CD14-positive monocyte (primary cell): ENCODE results near the gene SNAP25. TPM values are rescaled to one million over a fixed set of nuclear protein-coding genes. Genes with fewer than 3 reads are reported as not detected.

Experiments used
- DNase-seq, 3 donors: peaks; one replicate each; pipeline ENCODE4 v3.0.0-alpha.2; 2011 to 2022
- H2AFZ ChIP-seq: 2 replicates; pipeline ENCODE4 v1.6.0; 2012; ENCODE audit warnings: mild to moderate bottlenecking, low read depth, low read length, inconsistent platforms; ENCODE audit not compliant: insufficient read depth, poor library complexity, severe bottlenecking
- H3K27ac ChIP-seq, 2 donors: 1 replicate in 1 of 2; 2 replicates in 1 of 2; pipeline ENCODE4 v1.5.1; 2012 to 2013; ENCODE audit warnings: low read length in 2 of 2, control low read depth in 1 of 2, inconsistent platforms in 1 of 2, low read depth in 1 of 2, mild to moderate bottlenecking in 1 of 2
- H3K27me3 ChIP-seq, 2 donors: one replicate each; pipeline versions ENCODE4 v1.6.0 to v1.6.1; 2011 to 2013; ENCODE audit warnings: low read length in 2 of 2; ENCODE audit not compliant: control insufficient read depth in 2 of 2, insufficient read depth in 2 of 2
- H3K36me3 ChIP-seq, 2 donors: replicated peaks in 1 of 2; 1 replicate in 1 of 2; 2 replicates in 1 of 2; pipeline versions ENCODE4 v1.5.1 to v1.6.1; 2012 to 2013; ENCODE audit warnings: low read length in 2 of 2, control low read depth in 1 of 2, inconsistent platforms in 1 of 2, mild to moderate bottlenecking in 1 of 2; ENCODE audit not compliant: insufficient read depth in 2 of 2, control insufficient read depth in 1 of 2
- H3K4me1 ChIP-seq, 2 donors: 1 replicate in 1 of 2; 2 replicates in 1 of 2; pipeline versions ENCODE4 v1.5.1 to v1.6.1; 2012 to 2013; ENCODE audit warnings: low read length in 2 of 2, control low read depth in 1 of 2, inconsistent platforms in 1 of 2, mild to moderate bottlenecking in 1 of 2, moderate library complexity in 1 of 2; ENCODE audit not compliant: insufficient read depth in 2 of 2, control insufficient read depth in 1 of 2
- H3K4me2 ChIP-seq: replicated peaks from 2 replicates; pipeline ENCODE3; 2012; ENCODE audit warnings: low read length, moderate library complexity, mild to moderate bottlenecking; ENCODE audit not compliant: poor library complexity, severe bottlenecking; ENCODE audit errors: extremely low read depth
- H3K4me3 ChIP-seq, 3 experiments: fragments of 200-600 bp in 1 of 3; sonication (generic) in 1 of 3; replicated peaks in 1 of 3; 1 replicate in 2 of 3; 2 replicates in 1 of 3; pipeline ENCODE4 v1.5.1; 2011 to 2013; ENCODE audit warnings: low read length in 3 of 3, mild to moderate bottlenecking in 3 of 3, control low read depth in 2 of 3, low read depth in 2 of 3, inconsistent platforms in 1 of 3, moderate library complexity in 1 of 3
- H3K79me2 ChIP-seq: 2 replicates; pipeline ENCODE4 v1.6.0; 2012; ENCODE audit warnings: mild to moderate bottlenecking, control low read depth, inconsistent platforms, low read length, moderate library complexity; ENCODE audit not compliant: insufficient read depth
- H3K9ac ChIP-seq: 2 replicates; pipeline ENCODE4 v1.6.0; 2017; ENCODE audit warnings: low read length, mild to moderate bottlenecking; ENCODE audit not compliant: insufficient read depth, poor library complexity, severe bottlenecking
- H3K9me3 ChIP-seq, 2 donors: replicated peaks in 1 of 2; 1 replicate in 1 of 2; 2 replicates in 1 of 2; pipeline versions ENCODE4 v1.5.1 to v1.6.1; 2012 to 2013; ENCODE audit warnings: low read length in 2 of 2, control low read depth in 1 of 2; ENCODE audit not compliant: control insufficient read depth in 1 of 2, insufficient read depth in 1 of 2
- H4K20me1 ChIP-seq: 2 replicates; pipeline ENCODE4 v1.6.0; 2012; ENCODE audit warnings: mild to moderate bottlenecking, low read length, control low read depth, moderate library complexity; ENCODE audit not compliant: insufficient read depth
- H3K27ac Mint-ChIP-seq, 7 donors: one replicate each; pipeline ENCODE4 v1.8.0; 2020; ENCODE audit warnings: mild to moderate bottlenecking in 7 of 7, mixed read lengths in 7 of 7, moderate library complexity in 6 of 7, inconsistent platforms in 2 of 7
- H3K27me3 Mint-ChIP-seq, 3 donors: one replicate each; pipeline ENCODE4 v1.8.0; 2021 to 2022; ENCODE audit warnings: low read depth in 3 of 3, mild to moderate bottlenecking in 3 of 3, mixed read lengths in 3 of 3, moderate library complexity in 3 of 3, inconsistent platforms in 1 of 3
- H3K36me3 Mint-ChIP-seq, 2 donors: one replicate each; pipeline ENCODE4 v1.8.0; 2020; ENCODE audit warnings: mixed read lengths in 2 of 2, inconsistent platforms in 1 of 2, mild to moderate bottlenecking in 1 of 2
- H3K4me1 Mint-ChIP-seq: one replicate; pipeline ENCODE4 v1.8.0; 2020; ENCODE audit warnings: mild to moderate bottlenecking, mixed read lengths
- H3K4me3 Mint-ChIP-seq, 2 donors: one replicate each; pipeline ENCODE4 v1.8.0; 2020; ENCODE audit warnings: mild to moderate bottlenecking in 2 of 2, mixed read lengths in 2 of 2, moderate library complexity in 1 of 2
- H3K9me3 Mint-ChIP-seq, 7 donors: one replicate each; pipeline ENCODE4 v1.8.0; 2020 to 2022; ENCODE audit warnings: mixed read lengths in 7 of 7, mild to moderate bottlenecking in 6 of 7, moderate library complexity in 6 of 7, inconsistent platforms in 2 of 7
- CTCF ChIP-seq: fragments of 200-600 bp; IDR thresholded peaks from one replicate; pipeline ENCODE4 v1.8.0; 2022; ENCODE audit warnings: antibody characterized with exemption, mild to moderate bottlenecking
- WGBS: methylation state at CpG from one replicate; pipeline ENCODE4 v1.1.5; 2013; ENCODE audit warnings: missing lambda C conversion rate; ENCODE audit not compliant: insufficient coverage; 5-methylcytosine and 5-hydroxymethylcytosine counted together
- intact Hi-C, 2 donors: fragments of 100-400 bp; cut with micrococcal nuclease; formaldehyde crosslinking; loops; one replicate each; pipeline versions ENCODE4 v1.15.0 to v1.15.1; 2023
- polyA plus RNA-seq, 3 donors: library from polyadenylated mRNA; depleted of rRNA in 1 of 3; unstranded in 2 of 3; stranded (reverse) in 1 of 3; fragments of 300-500 nt in 2 of 3; fragments of >200 nt in 1 of 3; fragmentation: Illumina TruSeq in 2 of 3; gene quantifications; 1 replicate in 2 of 3; 2 replicates in 1 of 3; pipeline ENCODE4 v1.2.3, GENCODE V29; 2012 to 2021

The SNAP25 gene
- polyA plus RNA-seq, 3 donors, result not detected

- no peak overlapping the region for H3K9ac ChIP-seq
- H3K4me2 ChIP-seq, result no peak overlapping the region
- intact Hi-C loops, result no loop called here
- H3K36me3 ChIP-seq, result no peaks in the 10 kb centered on the region
- Mint-ChIP-seq H3K27me3 (peaks cover 0 to 5% (median 1%) of the 10 kb centered on the region in 3 donors), H3K27ac (no peak overlapping the region), H3K4me3 (no peak overlapping the region), H3K36me3 (no peaks in the 10 kb centered on the region), H3K4me1 (no peaks in the 10 kb centered on the region), H3K9me3 (peaks cover 0 to 4% (median 0%) of the 10 kb centered on the region in 7 donors)
- H3K27ac ChIP-seq, result no peak overlapping the region
- H3K9me3 ChIP-seq, result no peaks in the 10 kb centered on the region
- DNase-seq, result no peak
- no peaks in the 10 kb centered on the region for H3K27me3 ChIP-seq
- no peaks in the 10 kb centered on the region for H3K79me2 ChIP-seq
- no peak for TF ChIP-seq CTCF
- H3K4me3 ChIP-seq, result no peak overlapping the region
- no peak overlapping the region for H2AFZ ChIP-seq
- H3K4me1 ChIP-seq, result no peaks in the 10 kb centered on the region
- WGBS, result no CpG with 5 or more reads among the region's 4 CpGs
- H4K20me1 ChIP-seq, result no peaks in the 10 kb centered on the region
These were observed 59.8 kb downstream of the SNAP25 start for GRCh38 chr20:10278412-10278811.

DNA sequence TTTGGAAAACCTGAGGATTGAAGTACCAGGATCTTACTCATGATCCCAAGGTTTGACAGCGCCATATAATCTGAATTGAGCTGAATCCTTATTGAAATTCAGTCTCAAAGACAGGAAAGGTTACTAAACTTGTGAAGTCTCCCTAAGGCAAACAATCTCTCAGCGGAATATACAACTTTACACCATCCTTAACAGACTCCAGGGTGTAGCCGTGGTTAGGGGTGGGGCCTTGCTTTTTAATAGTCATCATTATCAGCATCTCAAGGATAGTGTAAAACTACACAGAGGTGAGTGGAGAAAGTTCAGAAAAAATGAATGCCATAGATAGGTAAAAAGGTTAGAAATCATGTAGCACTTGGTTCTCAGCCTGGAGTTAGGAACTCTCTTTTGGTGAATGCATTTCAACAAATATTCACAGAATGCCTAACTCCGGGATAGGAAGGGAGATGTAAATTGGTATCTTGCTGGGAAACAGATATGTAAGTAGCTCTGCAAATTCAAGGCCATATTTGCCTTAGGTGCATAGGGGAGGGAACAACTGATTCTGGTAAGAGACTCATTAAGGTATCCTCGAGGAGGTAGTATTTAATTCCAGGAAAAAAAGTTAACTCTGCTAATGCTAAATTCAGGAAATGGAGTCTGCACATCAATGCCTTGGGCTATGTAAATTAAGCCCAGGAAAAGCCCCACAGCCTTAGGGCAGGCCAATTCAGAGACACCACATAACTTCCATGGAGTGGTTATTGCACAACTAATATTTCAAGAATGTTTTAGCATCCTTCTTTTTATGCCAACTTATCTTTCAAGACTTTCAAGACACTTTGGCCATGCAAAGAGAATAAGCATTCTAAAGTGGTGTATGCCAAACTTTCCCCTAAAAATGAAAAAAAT is 61.6 kb downstream of the SNAP25 start:
- no peak overlapping the region for H2AFZ ChIP-seq
- H3K4me1 ChIP-seq, result no peaks in the 10 kb centered on the region
- no peak overlapping the region for H3K4me2 ChIP-seq
- intact Hi-C loops, result no loop called here
- no peaks in the 10 kb centered on the region for H3K27me3 ChIP-seq
- no peak overlapping the region for H3K9ac ChIP-seq
- DNase-seq, result no peak
- H3K9me3 Mint-ChIP-seq, result peaks cover 0 to 4% (median 0%) of the 10 kb centered on the region in 7 donors
- no peaks in the 10 kb centered on the region for H3K36me3 ChIP-seq
- no peaks in the 10 kb centered on the region for H3K4me1 Mint-ChIP-seq
- H3K36me3 Mint-ChIP-seq, result no peaks in the 10 kb centered on the region
- no peak for TF ChIP-seq CTCF
- no peak overlapping the region for H3K4me3 Mint-ChIP-seq
- no peak overlapping the region for H3K4me3 ChIP-seq
- no peaks in the 10 kb centered on the region for H3K9me3 ChIP-seq
- H3K27ac Mint-ChIP-seq, result no peak overlapping the region
- 67% methylated on average over 1 of the region's 5 CpGs for WGBS
- H3K27ac ChIP-seq, result no peak overlapping the region
- H4K20me1 ChIP-seq, result no peaks in the 10 kb centered on the region
- no peaks in the 10 kb centered on the region for H3K79me2 ChIP-seq
- peaks cover 0 to 3% (median 3%) of the 10 kb centered on the region in 3 donors for H3K27me3 Mint-ChIP-seq
